ENCODE data around the gene HOXA4.

The HOXA4 gene

DNA sequence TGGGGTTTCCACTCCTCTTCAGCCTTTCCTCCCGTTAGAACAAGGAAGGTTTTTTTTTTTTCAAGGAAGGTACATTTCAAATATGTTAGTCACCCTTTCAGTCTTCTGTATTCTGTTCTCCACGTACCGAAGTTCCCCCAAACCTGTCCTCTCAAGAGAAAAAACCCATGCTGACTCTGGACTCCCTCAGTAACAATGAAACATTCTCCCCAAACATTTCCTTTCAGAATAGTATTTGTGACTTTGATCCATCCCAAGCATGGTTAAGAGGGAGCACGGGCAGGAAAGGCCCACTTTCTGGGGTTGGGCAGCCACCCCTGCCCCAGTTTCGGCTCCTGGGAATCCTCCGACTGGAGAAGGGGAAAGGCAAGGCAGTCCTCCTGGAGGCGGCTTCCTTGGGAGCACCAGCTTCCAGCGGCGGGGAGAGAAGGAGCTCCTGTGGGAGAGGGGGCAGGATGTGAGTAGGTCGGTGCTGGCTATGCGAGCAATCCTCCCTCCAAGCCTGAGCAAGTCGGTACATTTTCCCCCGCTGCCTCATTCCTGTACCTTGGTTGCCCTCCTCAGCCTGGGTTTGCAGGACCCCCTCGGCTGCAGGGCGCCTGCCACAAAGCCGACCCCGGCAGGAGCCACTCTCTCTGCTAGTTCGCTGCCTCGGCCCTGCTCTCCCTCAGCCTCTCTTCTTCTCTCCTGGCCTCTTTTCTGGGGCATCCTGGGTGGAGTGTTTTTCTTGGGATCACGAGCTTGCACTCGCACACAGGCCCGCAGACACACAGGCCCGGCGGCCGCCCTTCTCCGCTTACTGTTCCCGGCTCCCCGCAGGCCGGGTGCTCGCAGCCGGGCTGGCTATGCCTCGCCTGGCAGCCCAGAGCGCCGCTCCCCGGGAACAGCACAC is 32.6 kb downstream of the HOXA4 start:
- Histone ChIP-seq H3K4me1 (peaks cover 0 to 23% (median 18%) of the 10 kb centered on the region in 4 donors), H3K36me3 (no peaks in the 10 kb centered on the region), H3K9me3 (no peaks in the 10 kb centered on the region), H3K27me3 (no peaks in the 10 kb centered on the region), H3K27ac (peak overlapping the region; percentile 43 to 81), H3K4me3 (peak overlapping the region; percentile 80 to 83)
- intact Hi-C loops (cut with DNase I; ENCODE audit: low total_unique reads), result loop anchor here (5.0 to 10.0 kb wide), 2 partner anchors 44 to 1233 kb away; partner anchors contain the start of gene HOXA5
- TF ChIP-seq, protein P1, sequence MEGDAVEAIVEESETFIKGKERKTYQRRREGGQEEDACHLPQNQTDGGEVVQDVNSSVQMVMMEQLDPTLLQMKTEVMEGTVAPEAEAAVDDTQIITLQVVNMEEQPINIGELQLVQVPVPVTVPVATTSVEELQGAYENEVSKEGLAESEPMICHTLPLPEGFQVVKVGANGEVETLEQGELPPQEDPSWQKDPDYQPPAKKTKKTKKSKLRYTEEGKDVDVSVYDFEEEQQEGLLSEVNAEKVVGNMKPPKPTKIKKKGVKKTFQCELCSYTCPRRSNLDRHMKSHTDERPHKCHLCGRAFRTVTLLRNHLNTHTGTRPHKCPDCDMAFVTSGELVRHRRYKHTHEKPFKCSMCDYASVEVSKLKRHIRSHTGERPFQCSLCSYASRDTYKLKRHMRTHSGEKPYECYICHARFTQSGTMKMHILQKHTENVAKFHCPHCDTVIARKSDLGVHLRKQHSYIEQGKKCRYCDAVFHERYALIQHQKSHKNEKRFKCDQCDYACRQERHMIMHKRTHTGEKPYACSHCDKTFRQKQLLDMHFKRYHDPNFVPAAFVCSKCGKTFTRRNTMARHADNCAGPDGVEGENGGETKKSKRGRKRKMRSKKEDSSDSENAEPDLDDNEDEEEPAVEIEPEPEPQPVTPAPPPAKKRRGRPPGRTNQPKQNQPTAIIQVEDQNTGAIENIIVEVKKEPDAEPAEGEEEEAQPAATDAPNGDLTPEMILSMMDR (IDR thresholded peaks at IDR 0.05), result no peak
- DNase-seq, result no peak

DNA sequence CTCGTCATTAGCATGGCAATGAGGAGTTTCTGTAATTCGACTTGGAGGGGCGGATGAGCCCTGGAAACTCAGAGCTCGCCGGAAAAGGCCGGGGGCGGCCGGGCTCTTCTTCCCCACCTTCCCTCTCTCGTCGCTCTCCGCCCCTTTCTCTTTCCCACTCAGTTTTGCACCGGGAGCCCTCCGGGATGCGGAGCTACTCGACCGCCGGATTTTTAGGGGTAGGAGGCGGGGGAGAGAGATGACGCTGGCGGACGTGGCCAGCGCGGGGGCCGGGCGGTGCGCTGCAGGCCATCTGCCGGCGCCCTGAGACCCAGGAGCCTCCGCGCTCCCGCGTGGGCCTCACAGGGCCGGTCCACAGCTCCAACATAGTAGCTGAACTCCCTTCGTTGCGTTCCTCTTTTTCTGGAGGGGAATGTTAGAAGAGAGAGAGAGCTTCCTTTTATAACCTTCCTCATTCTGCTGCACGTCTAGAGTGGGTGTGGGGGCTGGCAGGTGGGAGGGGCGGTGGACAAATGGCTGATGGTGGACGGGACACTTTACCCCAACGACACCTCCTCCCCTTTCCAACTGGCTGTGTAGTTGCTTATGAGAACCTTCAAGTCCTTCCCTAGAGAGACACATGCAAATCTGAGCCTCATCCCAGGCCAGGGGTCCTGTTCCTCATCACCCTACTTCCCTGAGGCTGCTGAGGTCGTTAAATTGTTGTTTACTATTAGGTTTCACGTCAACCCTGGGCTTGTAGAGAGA is 33.6 kb downstream of the HOXA4 start:
- peak overlapping the region; percentile 80 to 81 for H3K27ac ChIP-seq
- TF ChIP-seq, protein P1 (IDR thresholded peaks at IDR 0.05), result no peak
- no peaks in the 10 kb centered on the region for H3K36me3 ChIP-seq
- H3K9me3 ChIP-seq, result no peaks in the 10 kb centered on the region
- H3K4me3 ChIP-seq, result peak overlapping the region; percentile 80 to 83
- DNase-seq, result no peak
- no peaks in the 10 kb centered on the region for H3K27me3 ChIP-seq
- H3K4me1 ChIP-seq, result peaks cover 0 to 23% (median 18%) of the 10 kb centered on the region in 4 donors
- intact Hi-C loops (cut with DNase I; ENCODE audit: low total_unique reads), result loop anchor here (5.0 to 10.0 kb wide), 2 partner anchors 45 to 1232 kb away; partner anchors contain the start of gene HOXA5

DNA sequence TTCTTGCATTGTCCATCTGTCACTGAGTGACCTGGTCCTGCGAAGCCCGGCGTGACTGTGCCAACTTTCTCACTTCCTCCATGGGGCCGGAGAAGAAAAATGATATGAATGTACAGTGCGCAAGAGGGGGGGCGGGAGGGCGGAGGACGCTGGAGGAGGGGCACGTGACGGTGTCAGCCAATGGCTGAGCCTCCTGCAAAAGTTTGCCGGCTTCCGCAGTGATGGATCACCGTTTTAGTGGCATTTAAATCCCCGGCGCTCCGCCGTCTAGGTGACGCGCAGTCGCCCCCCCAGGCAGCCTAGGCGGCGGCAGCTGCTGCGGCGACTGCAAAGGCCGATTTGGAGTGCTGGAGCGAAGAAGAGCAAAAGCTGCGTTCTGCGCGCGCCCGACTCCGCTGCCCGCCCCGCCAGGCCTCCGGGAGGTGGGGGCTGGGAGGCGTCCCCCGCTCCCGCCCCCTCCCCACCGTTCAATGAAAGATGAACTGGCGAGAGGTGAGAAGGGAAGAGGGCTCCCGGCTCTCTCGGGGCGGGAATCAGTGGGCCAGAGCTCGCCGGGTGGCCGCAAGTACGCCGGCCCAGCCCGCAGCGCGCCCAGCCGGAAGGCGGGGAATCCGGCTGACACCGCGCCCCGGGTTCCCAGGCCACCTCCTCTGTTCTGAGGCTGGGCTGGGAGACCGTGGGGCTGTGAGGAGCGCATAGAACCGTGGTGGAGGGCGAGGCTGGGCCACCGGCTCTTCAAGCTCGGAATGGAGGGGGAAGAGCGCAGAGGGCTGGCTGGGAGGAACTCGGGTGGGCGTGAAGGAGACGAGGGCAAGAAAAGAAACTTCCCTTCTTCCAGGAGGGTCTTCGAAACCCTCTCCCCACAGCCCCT is 34.4 kb downstream of the HOXA4 start, which contains the start of gene HOXA1:
HOXA1 (minus strand) TSS at position 104 of the 871 bp plus-strand sequence; CDS start at position 16, 88 bp downstream.
- Histone ChIP-seq H3K36me3 (no peaks in the 10 kb centered on the region), H3K9me3 (no peaks in the 10 kb centered on the region), H3K27me3 (no peaks in the 10 kb centered on the region), H3K4me1 (peaks cover 0 to 23% (median 18%) of the 10 kb centered on the region in 4 donors), H3K27ac (peak within 1 kb of the TSS; percentile 80 to 81), H3K4me3 (peak within 1 kb of the TSS; percentile 80 to 83)
- DNase-seq, result peak; percentile 75 to 88
- intact Hi-C loops (cut with DNase I; ENCODE audit: low total_unique reads), result loop anchor here (5.0 to 10.0 kb wide), 2 partner anchors 46 to 1231 kb away; partner anchors contain the start of gene HOXA5
- TF ChIP-seq, protein P1 (IDR thresholded peaks at IDR 0.05), result no peak

DNA sequence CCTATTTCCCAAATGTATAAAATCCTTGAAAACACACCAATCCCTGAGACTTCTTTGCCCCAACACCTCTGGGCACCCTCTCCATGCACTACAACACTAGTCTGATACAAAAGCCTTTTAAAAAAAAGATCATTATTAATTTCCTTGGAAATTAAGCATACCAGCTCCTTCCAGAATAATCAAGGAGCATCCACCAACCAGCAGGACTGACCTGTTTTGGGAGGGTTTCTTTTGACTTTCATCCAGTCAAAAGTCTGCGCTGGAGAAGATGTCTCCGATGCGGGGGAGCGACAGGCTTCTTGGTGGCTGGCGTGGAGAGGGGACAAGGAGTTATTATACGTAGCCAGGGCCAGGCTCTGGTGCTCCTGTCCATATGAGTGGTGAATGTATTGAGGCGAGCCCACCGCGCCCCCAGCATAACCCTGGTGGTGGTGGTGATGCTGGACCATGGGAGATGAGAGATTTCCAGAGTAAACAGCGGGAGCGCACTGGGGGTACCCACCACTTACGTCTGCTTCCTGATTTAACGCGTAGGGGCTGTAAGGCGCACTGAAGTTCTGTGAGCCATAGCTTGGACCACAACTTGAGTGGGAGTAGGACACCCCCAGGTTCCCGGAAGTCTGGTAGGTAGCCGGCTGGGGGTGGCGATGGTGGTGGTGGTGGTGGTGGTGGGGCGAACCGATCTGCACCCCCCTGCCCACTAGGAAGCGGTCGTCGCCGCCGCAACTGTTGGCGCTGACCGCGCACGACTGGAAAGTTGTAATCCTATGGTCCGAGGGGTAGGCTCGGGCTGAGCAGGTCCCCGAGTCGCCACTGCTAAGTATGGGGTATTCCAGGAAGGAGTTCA is 35.3 kb downstream of the HOXA4 start:
- Histone ChIP-seq H3K27ac (no peak overlapping the region), H3K9me3 (no peaks in the 10 kb centered on the region), H3K27me3 (no peaks in the 10 kb centered on the region), H3K36me3 (no peaks in the 10 kb centered on the region), H3K4me1 (peaks cover 0 to 23% (median 18%) of the 10 kb centered on the region in 4 donors), H3K4me3 (peak overlapping the region; percentile 80 to 83)
- intact Hi-C loops (cut with DNase I; ENCODE audit: low total_unique reads), result loop anchor here (5.0 to 10.0 kb wide), 2 partner anchors 47 to 1230 kb away; partner anchors contain the start of gene HOXA5
- TF ChIP-seq, protein P1 (IDR thresholded peaks at IDR 0.05), result no peak
- DNase-seq, result no peak
